Mesothelial cell of epicardium (in vitro differentiated cells): ENCODE results near the gene AZU1. TPM values are rescaled to one million over a fixed set of nuclear protein-coding genes. Genes with fewer than 3 reads are reported as not detected.

Source experiments
- DNase-seq, 2 experiments: peaks; one replicate each; pipeline ENCODE4 v3.0.0; 2021; ENCODE audit warnings: low spot score in 2 of 2; ENCODE audit not compliant: unreplicated experiment in 2 of 2
- H3K27ac Mint-ChIP-seq: 2 replicates; pipeline ENCODE4 v1.8.0; 2021; ENCODE audit warnings: mixed read lengths
- H3K27me3 Mint-ChIP-seq: 2 replicates; pipeline ENCODE4 v1.8.0; 2021; ENCODE audit warnings: low read depth, mixed read lengths
- H3K36me3 Mint-ChIP-seq: 2 replicates; pipeline ENCODE4 v1.8.0; 2021; ENCODE audit warnings: mixed read lengths
- H3K4me1 Mint-ChIP-seq: 2 replicates; pipeline ENCODE4 v1.8.0; 2021; ENCODE audit warnings: mixed read lengths
- H3K4me3 Mint-ChIP-seq: 2 replicates; pipeline ENCODE4 v1.8.0; 2021; ENCODE audit warnings: mild to moderate bottlenecking, moderate library complexity, mixed read lengths
- H3K9me3 Mint-ChIP-seq: 2 replicates; pipeline ENCODE4 v1.8.0; 2021; ENCODE audit warnings: mixed read lengths
- CTCF ChIP-seq: fragments of 200-600 bp; sonication (generic); IDR thresholded peaks from one replicate; pipeline ENCODE4 v1.5.0; 2021; ENCODE audit warnings: antibody characterized with exemption; ENCODE audit not compliant: unreplicated experiment
- total RNA-seq: library from RNA; stranded (reverse); gene quantifications from 3 replicates; pipeline ENCODE4 v1.2.1, GENCODE V29; 2021

The AZU1 gene
- total RNA-seq, 1 donor from 2014 or later, result 6.7 TPM

GRCh38 chr19:821231-821824 lies 6.3 kb upstream of the AZU1 start:
- Mint-ChIP-seq H3K36me3 (peaks cover 5% of the 10 kb centered on the region), H3K9me3 (no peaks in the 10 kb centered on the region), H3K27ac (no peak overlapping the region), H3K27me3 (no peaks in the 10 kb centered on the region), H3K4me3 (peak overlapping the region; percentile 70), H3K4me1 (peaks cover 6% of the 10 kb centered on the region)
- TF ChIP-seq CTCF, result no peak
- no peak for DNase-seq

GRCh38 chr19:821825-822503 lies 5.7 kb upstream of the AZU1 start, which contains the start of gene PLPPR3:
Gene PLPPR3 (minus strand): TSS chr19:821955. CDS start chr19:821559, 396 bp downstream.
- Mint-ChIP-seq H3K4me1 (peaks cover 6% of the 10 kb centered on the region), H3K4me3 (peak within 1 kb of the TSS; percentile 70), H3K27me3 (no peaks in the 10 kb centered on the region), H3K9me3 (no peaks in the 10 kb centered on the region), H3K27ac (peak within 1 kb of the TSS; percentile 56), H3K36me3 (peaks cover under 1% of the 10 kb centered on the region)
- TF ChIP-seq CTCF, result no peak
- peak in 1 of 2 experiments; percentile 69 for DNase-seq

GRCh38 chr19:823565-824121 lies 4.0 kb upstream of the AZU1 start:
- peak overlapping the region; percentile 59 for H3K27ac Mint-ChIP-seq
- no peaks in the 10 kb centered on the region for H3K36me3 Mint-ChIP-seq
- TF ChIP-seq CTCF, result no peak

GRCh38 chr19:824885-825284 lies 2.8 kb upstream of the AZU1 start:
- no peak for DNase-seq
- Mint-ChIP-seq H3K27me3 (no peaks in the 10 kb centered on the region), H3K36me3 (no peaks in the 10 kb centered on the region), H3K4me1 (peaks cover 6% of the 10 kb centered on the region), H3K9me3 (no peaks in the 10 kb centered on the region), H3K27ac (no peak overlapping the region), H3K4me3 (no peak overlapping the region)
- TF ChIP-seq CTCF, result no peak

More at GRCh38 chr19:823565-824121, 4.0 kb upstream of the AZU1 start:
- Mint-ChIP-seq H3K27me3 (no peaks in the 10 kb centered on the region), H3K4me3 (peak overlapping the region; percentile 61), H3K4me1 (peaks cover 6% of the 10 kb centered on the region), H3K9me3 (no peaks in the 10 kb centered on the region)
- no peak for DNase-seq

- no peak overlapping the region for H3K27ac Mint-ChIP-seq
- H3K36me3 Mint-ChIP-seq, result no peaks in the 10 kb centered on the region
- no peaks in the 10 kb centered on the region for H3K9me3 Mint-ChIP-seq
- H3K4me1 Mint-ChIP-seq, result peaks cover 6% of the 10 kb centered on the region
- TF ChIP-seq CTCF, result no peak
- H3K27me3 Mint-ChIP-seq, result no peaks in the 10 kb centered on the region
- no peak overlapping the region for H3K4me3 Mint-ChIP-seq
- no peak for DNase-seq
These were observed 1.6 kb upstream of the AZU1 start for GRCh38 chr19:825897-826644.
